ENCODE measurements around the gene GPC3. TPM values are rescaled to one million over a fixed set of nuclear protein-coding genes. Genes with fewer than 3 reads are reported as not detected.

GPC3 gene
- total and polyA plus RNA-seq, 2 donors (not counting 3 experiments of a cell fraction or from before 2014, with no cell fraction given): not detected

DNA sequence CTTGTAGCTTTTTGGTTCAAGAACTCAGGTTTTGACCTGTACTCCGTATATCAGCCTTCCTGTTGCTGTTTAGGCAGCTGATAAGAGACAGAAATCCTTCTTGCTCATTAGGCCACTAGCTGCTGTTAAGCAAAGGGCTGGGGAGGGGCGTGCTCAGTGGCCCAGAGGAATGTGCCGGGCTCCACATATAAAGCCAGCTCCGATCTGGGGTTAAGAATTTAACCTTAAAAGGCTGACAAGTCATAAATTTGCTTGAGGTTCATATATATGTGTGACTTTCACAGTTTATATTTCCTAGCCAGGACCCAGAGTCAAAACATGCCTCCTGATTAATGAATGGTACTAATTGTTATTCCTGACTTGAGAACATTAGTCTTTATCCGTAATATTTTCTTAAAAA, 15.3 kb downstream of the GPC3 start:
- Histone ChIP-seq H3K9ac (replicated peaks; ENCODE audit: extremely low read depth, insufficient read depth, low read length) (no peak overlapping the region), H3K27me3 (ENCODE audit: control insufficient read depth in 2 of 2, insufficient read depth in 2 of 2, low read length in 2 of 2) (no peaks in the 10 kb centered on the region), H3K27ac (ENCODE audit: insufficient read depth, low read depth, low read length) (no peak overlapping the region), H3K9me3 (replicated peaks; ENCODE audit: control insufficient read depth, insufficient read depth, low read length) (no peaks in the 10 kb centered on the region), H3K4me1 (ENCODE audit: control insufficient read depth, extremely low read depth, insufficient read depth, low read length) (no peaks in the 10 kb centered on the region), H3K79me2 (ENCODE audit: control insufficient read depth, insufficient read depth, low read length) (no peaks in the 10 kb centered on the region), H3K4me3 (replicated peaks in 1 of 3; ENCODE audit: insufficient read depth in 1 of 3, low read depth in 1 of 3, low read length in 3 of 3) (no peak overlapping the region), H3K4me2 (ENCODE audit: insufficient read depth, low read length) (no peak overlapping the region), H2AFZ (ENCODE audit: low read depth, low read length) (no peak overlapping the region), H4K20me1 (replicated peaks; ENCODE audit: control insufficient read depth, extremely low read depth, insufficient read depth, low read length) (no peaks in the 10 kb centered on the region), H3K36me3 (ENCODE audit: control insufficient read depth in 2 of 2, extremely low read depth in 1 of 2, insufficient read depth in 2 of 2, low read length in 2 of 2) (no peaks in the 10 kb centered on the region), H3K9me1 (replicated peaks; ENCODE audit: control insufficient read depth, extremely low read depth, insufficient read depth, low read length) (no peaks in the 10 kb centered on the region)
- TF ChIP-seq GATA2 (IDR thresholded peaks at IDR 0.05; ENCODE audit: insufficient read depth, insufficient read length, low read depth, low read length): no peak
- TF ChIP-seq POLR2A (IDR thresholded peaks at IDR 0.05; ENCODE audit: low read depth, low read length): no peak
- intact Hi-C loops (cut with micrococcal nuclease) (no loop called here), dilution Hi-C loops (cut with MboI; ENCODE audit: extremely low pct_ligation_motif_present, low sequenced_read_pairs) (no loop called here)
- no TSS peak for BruUV-seq (replicated peaks)
- ChIA-PET POLR2A (no interaction called here), CTCF (no interaction called here)
- no peak for FAIRE-seq
- no peak for DNase-seq (ENCODE audit: low read depth, low spot score)

DNA sequence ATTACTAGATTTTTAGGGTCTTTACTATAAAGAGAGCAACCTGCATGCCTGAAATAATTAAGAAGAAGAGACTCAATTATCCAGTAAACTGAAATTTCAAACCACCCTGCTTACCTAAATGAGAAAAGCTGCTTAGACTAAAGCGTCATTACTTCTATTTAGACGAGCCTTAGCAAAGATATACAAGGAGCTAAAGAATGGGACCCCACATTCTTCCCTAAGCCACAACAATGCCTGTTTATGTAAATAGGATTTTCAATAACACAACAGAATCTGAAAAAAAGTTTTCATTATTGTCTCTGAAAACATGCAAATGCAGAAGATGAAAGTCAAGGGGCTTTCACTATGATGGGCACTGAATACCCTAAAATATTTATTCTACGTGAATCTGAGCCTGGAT, 16.2 kb downstream of the GPC3 start:
- no peak overlapping the region for H3K9ac ChIP-seq (replicated peaks; ENCODE audit: extremely low read depth, insufficient read depth, low read length)
- ChIA-PET CTCF (no interaction called here), POLR2A (no interaction called here)
- DNase-seq (ENCODE audit: low read depth, low spot score) (no peak), FAIRE-seq (no peak)
- no peak overlapping the region for H3K4me3 ChIP-seq (replicated peaks in 1 of 3; ENCODE audit: insufficient read depth in 1 of 3, low read depth in 1 of 3, low read length in 3 of 3)
- dilution Hi-C loops (cut with MboI; ENCODE audit: extremely low pct_ligation_motif_present, low sequenced_read_pairs) (no loop called here), intact Hi-C loops (cut with micrococcal nuclease) (no loop called here)
- H3K79me2 ChIP-seq (ENCODE audit: control insufficient read depth, insufficient read depth, low read length): no peaks in the 10 kb centered on the region
- H3K9me1 ChIP-seq (replicated peaks; ENCODE audit: control insufficient read depth, extremely low read depth, insufficient read depth, low read length): no peaks in the 10 kb centered on the region
- H3K27ac ChIP-seq (ENCODE audit: insufficient read depth, low read depth, low read length): no peak overlapping the region
- no TSS peak for BruUV-seq (replicated peaks)
- TF ChIP-seq FOS (IDR thresholded peaks at IDR 0.05; ENCODE audit: borderline replicate concordance, insufficient read depth, low read length) (no peak), JUN (IDR thresholded peaks at IDR 0.05; ENCODE audit: borderline replicate concordance, insufficient read depth, insufficient read length, low read depth) (no peak), MYC (IDR thresholded peaks at IDR 0.05; ENCODE audit: low read depth, low read length) (no peak), POLR2AphosphoS5 (IDR thresholded peaks at IDR 0.05; ENCODE audit: insufficient read depth, low read depth, low read length) (no peak), POLR2A (IDR thresholded peaks at IDR 0.05; ENCODE audit: low read depth, low read length) (no peak), GATA2 (IDR thresholded peaks at IDR 0.05; ENCODE audit: insufficient read depth, insufficient read length, low read depth, low read length) (no peak), EZH2 (IDR thresholded peaks at IDR 0.05; ENCODE audit: borderline replicate concordance, low read depth, low read length, severe bottlenecking) (no peak)
- TF ChIP-seq, protein P1, sequence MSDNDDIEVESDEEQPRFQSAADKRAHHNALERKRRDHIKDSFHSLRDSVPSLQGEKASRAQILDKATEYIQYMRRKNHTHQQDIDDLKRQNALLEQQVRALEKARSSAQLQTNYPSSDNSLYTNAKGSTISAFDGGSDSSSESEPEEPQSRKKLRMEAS (IDR thresholded peaks at IDR 0.05; ENCODE audit: insufficient read depth, insufficient read length): no peak
- TF ChIP-seq, protein P2, sequence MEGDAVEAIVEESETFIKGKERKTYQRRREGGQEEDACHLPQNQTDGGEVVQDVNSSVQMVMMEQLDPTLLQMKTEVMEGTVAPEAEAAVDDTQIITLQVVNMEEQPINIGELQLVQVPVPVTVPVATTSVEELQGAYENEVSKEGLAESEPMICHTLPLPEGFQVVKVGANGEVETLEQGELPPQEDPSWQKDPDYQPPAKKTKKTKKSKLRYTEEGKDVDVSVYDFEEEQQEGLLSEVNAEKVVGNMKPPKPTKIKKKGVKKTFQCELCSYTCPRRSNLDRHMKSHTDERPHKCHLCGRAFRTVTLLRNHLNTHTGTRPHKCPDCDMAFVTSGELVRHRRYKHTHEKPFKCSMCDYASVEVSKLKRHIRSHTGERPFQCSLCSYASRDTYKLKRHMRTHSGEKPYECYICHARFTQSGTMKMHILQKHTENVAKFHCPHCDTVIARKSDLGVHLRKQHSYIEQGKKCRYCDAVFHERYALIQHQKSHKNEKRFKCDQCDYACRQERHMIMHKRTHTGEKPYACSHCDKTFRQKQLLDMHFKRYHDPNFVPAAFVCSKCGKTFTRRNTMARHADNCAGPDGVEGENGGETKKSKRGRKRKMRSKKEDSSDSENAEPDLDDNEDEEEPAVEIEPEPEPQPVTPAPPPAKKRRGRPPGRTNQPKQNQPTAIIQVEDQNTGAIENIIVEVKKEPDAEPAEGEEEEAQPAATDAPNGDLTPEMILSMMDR (IDR thresholded peaks at IDR 0.05; ENCODE audit: extremely low read depth in 1 of 2, insufficient read depth in 1 of 2, low read depth in 1 of 2, low read length in 2 of 2): no peak
- H2AFZ ChIP-seq (ENCODE audit: low read depth, low read length): no peak overlapping the region
- H3K4me2 ChIP-seq (ENCODE audit: insufficient read depth, low read length): no peak overlapping the region
- no peaks in the 10 kb centered on the region for H3K27me3 ChIP-seq (ENCODE audit: control insufficient read depth in 2 of 2, insufficient read depth in 2 of 2, low read length in 2 of 2)
- H3K36me3 ChIP-seq (ENCODE audit: control insufficient read depth in 2 of 2, extremely low read depth in 1 of 2, insufficient read depth in 2 of 2, low read length in 2 of 2): no peaks in the 10 kb centered on the region
- no peaks in the 10 kb centered on the region for H3K4me1 ChIP-seq (ENCODE audit: control insufficient read depth, extremely low read depth, insufficient read depth, low read length)
- no peaks in the 10 kb centered on the region for H3K9me3 ChIP-seq (replicated peaks; ENCODE audit: control insufficient read depth, insufficient read depth, low read length)
- no peaks in the 10 kb centered on the region for H4K20me1 ChIP-seq (replicated peaks; ENCODE audit: control insufficient read depth, extremely low read depth, insufficient read depth, low read length)
